MM.1S (cell line): Measurements from ENCODE around the gene ITGAV.

ENCODE experiments used
- DNase-seq: peaks from one replicate; pipeline ENCODE4 v3.0.0-alpha.2; 2015
- H2AFZ ChIP-seq: fragments of 300-600 bp; sonication (generic); 2 replicates; pipeline ENCODE4 v1.6.0; 2016; ENCODE audit warnings: antibody characterized with exemption, low read length
- H3F3A ChIP-seq: fragments of 300-600 bp; sonication (generic); 2 replicates; pipeline ENCODE4 v1.6.1; 2016; ENCODE audit warnings: mild to moderate bottlenecking, antibody characterized with exemption, low read length, moderate library complexity, mixed read lengths; ENCODE audit not compliant: insufficient read depth
- H3K27ac ChIP-seq: fragments of 300-600 bp; sonication (generic); 2 replicates; pipeline ENCODE4 v1.5.1; 2016; ENCODE audit warnings: mild to moderate bottlenecking, low read length
- H3K27me3 ChIP-seq: fragments of 300-600 bp; sonication (generic); replicated peaks from 2 replicates; pipeline ENCODE4 v1.6.0; 2016; ENCODE audit warnings: low read length; ENCODE audit not compliant: insufficient read depth
- H3K36me3 ChIP-seq: fragments of 300-600 bp; sonication (generic); replicated peaks from 2 replicates; pipeline ENCODE4 v1.6.1; 2016; ENCODE audit warnings: mild to moderate bottlenecking, low read length, mixed read lengths; ENCODE audit not compliant: insufficient read depth
- H3K4me1 ChIP-seq: fragments of 300-600 bp; sonication (generic); 2 replicates; pipeline ENCODE4 v1.6.1; 2016; ENCODE audit warnings: low read length, mixed read lengths
- H3K4me2 ChIP-seq: fragments of 300-600 bp; sonication (generic); 2 replicates; pipeline ENCODE4 v1.6.0; 2016; ENCODE audit warnings: low read depth, low read length
- H3K4me3 ChIP-seq: fragments of 300-600 bp; sonication (generic); 2 replicates; pipeline ENCODE4 v1.5.1; 2016; ENCODE audit warnings: low read length, mixed read lengths
- H3K79me2 ChIP-seq: fragments of 300-600 bp; sonication (generic); 2 replicates; pipeline ENCODE4 v1.6.1; 2016; ENCODE audit warnings: mixed run types, low read length, mixed read lengths
- H3K9ac ChIP-seq: fragments of 300-600 bp; sonication (generic); 2 replicates; pipeline ENCODE4 v1.6.1; 2016; ENCODE audit warnings: low read length, mixed read lengths
- H3K9me2 ChIP-seq: fragments of 300-600 bp; sonication (generic); replicated peaks from 2 replicates; pipeline ENCODE4 v1.6.1; 2016; ENCODE audit warnings: mild to moderate bottlenecking, low read length, mixed read lengths; ENCODE audit not compliant: insufficient read depth
- H3K9me3 ChIP-seq: fragments of 300-600 bp; sonication (generic); replicated peaks from 2 replicates; pipeline ENCODE4 v1.6.1; 2016; ENCODE audit warnings: mild to moderate bottlenecking, low read length, mixed read lengths; ENCODE audit not compliant: insufficient read depth
- H4K20me1 ChIP-seq: fragments of 300-600 bp; sonication (generic); 2 replicates; pipeline ENCODE4 v1.6.1; 2016; ENCODE audit warnings: mild to moderate bottlenecking, low read length, moderate library complexity, mixed read lengths; ENCODE audit not compliant: insufficient read depth
- CTCF ChIP-seq: fragments of 300-600 bp; sonication (generic); IDR thresholded peaks from 2 replicates; pipeline ENCODE4 v1.5.1; 2016; ENCODE audit warnings: antibody characterized with exemption, low read length, mixed read lengths
- EZH2 ChIP-seq: fragments of 300-600 bp; sonication (generic); optimal IDR thresholded peaks from 2 replicates; pipeline ENCODE3; 2017; ENCODE audit warnings: low read depth, mild to moderate bottlenecking, antibody characterized with exemption, low read length, mixed read lengths
- EZH2phosphoT487 ChIP-seq: fragments of 300-600 bp; sonication (generic); IDR thresholded peaks from 2 replicates; pipeline ENCODE4 v1.6.1; 2018; ENCODE audit warnings: antibody characterized with exemption, low read length

Gene ITGAV

GRCh38 chr2:186558512-186559276, 31.2 kb upstream of the ITGAV start:
- Histone ChIP-seq H3K9me3 (no peaks in the 10 kb centered on the region), H3K4me2 (no peak overlapping the region), H2AFZ (no peak overlapping the region), H3K27ac (no peak overlapping the region), H3K9me2 (no peaks in the 10 kb centered on the region), H3K4me1 (no peaks in the 10 kb centered on the region), H3K36me3 (no peaks in the 10 kb centered on the region), H4K20me1 (no peaks in the 10 kb centered on the region), H3K27me3 (no peaks in the 10 kb centered on the region), H3K9ac (no peak overlapping the region), H3K79me2 (no peaks in the 10 kb centered on the region), H3K4me3 (no peak overlapping the region), H3F3A (no peaks in the 10 kb centered on the region)
- no peak for TF ChIP-seq CTCF
- TF ChIP-seq EZH2 = no peak
- no peak for TF ChIP-seq EZH2phosphoT487
- DNase-seq = no peak

GRCh38 chr2:186559370-186559769, 30.5 kb upstream of the ITGAV start:
- H3K9ac ChIP-seq = no peak overlapping the region
- no peaks in the 10 kb centered on the region for H3K4me1 ChIP-seq
- no peaks in the 10 kb centered on the region for H3F3A ChIP-seq
- no peak overlapping the region for H2AFZ ChIP-seq
- no peak for DNase-seq
- no peak overlapping the region for H3K4me3 ChIP-seq
- H3K27me3 ChIP-seq = no peaks in the 10 kb centered on the region
- no peaks in the 10 kb centered on the region for H3K36me3 ChIP-seq
- H3K79me2 ChIP-seq = no peaks in the 10 kb centered on the region
- no peak overlapping the region for H3K27ac ChIP-seq
- no peak overlapping the region for H3K4me2 ChIP-seq
- no peaks in the 10 kb centered on the region for H3K9me2 ChIP-seq
- H4K20me1 ChIP-seq = no peaks in the 10 kb centered on the region
- TF ChIP-seq EZH2phosphoT487 = no peak
- no peak for TF ChIP-seq CTCF
- no peak for TF ChIP-seq EZH2
- no peaks in the 10 kb centered on the region for H3K9me3 ChIP-seq

GRCh38 chr2:186559848-186560247, 30.0 kb upstream of the ITGAV start:
- TF ChIP-seq EZH2phosphoT487 (no peak), CTCF (no peak), EZH2 (no peak)

More at GRCh38 chr2:186559848-186560247, 30.0 kb upstream of the ITGAV start:
- Histone ChIP-seq H3K4me1 (no peaks in the 10 kb centered on the region), H3K9ac (no peak overlapping the region), H3K4me3 (no peak overlapping the region), H3K36me3 (no peaks in the 10 kb centered on the region), H3K9me2 (no peaks in the 10 kb centered on the region), H3K4me2 (no peak overlapping the region), H3K27ac (no peak overlapping the region), H3K9me3 (no peaks in the 10 kb centered on the region), H2AFZ (no peak overlapping the region), H3K79me2 (no peaks in the 10 kb centered on the region), H3K27me3 (no peaks in the 10 kb centered on the region), H3F3A (no peaks in the 10 kb centered on the region), H4K20me1 (no peaks in the 10 kb centered on the region)
- DNase-seq = no peak
